Measurements from ENCODE around the gene TMPRSS4. TPM values are rescaled to one million over a fixed set of nuclear protein-coding genes. Genes with fewer than 3 reads are reported as not detected.

TMPRSS4 gene
- total and polyA plus RNA-seq, 2 experiments from 2014 or later = 0.10 to 0.58 TPM

DNA sequence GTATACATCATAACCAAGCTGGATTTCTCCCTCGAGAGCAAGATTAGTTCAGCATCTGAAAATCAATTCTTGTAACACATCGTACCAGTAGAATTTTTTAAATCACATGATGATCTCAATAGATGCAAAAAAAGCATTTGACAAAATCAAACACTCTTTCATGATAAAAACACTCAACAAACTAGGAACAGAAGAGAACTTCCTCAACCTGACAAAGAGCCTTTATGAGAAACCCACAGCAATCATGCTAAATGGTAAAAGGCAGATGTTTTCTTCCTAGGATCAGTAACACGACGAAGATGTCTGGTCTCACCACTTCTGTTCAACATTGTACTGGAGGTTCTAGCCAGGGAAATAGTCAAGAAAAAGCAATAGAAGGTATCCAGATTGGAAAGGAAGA, 34.1 kb upstream of the TMPRSS4 start:
- Histone ChIP-seq H2AFZ (no peak overlapping the region), H3K27ac (ENCODE audit: low read depth) (no peak overlapping the region), H3K4me1 (ENCODE audit: insufficient read depth) (no peaks in the 10 kb centered on the region), H3K79me2 (replicated peaks; ENCODE audit: insufficient read depth) (no peaks in the 10 kb centered on the region), H3F3A (replicated peaks; ENCODE audit: low read depth) (no peaks in the 10 kb centered on the region), H3K9me2 (ENCODE audit: insufficient read depth) (no peaks in the 10 kb centered on the region), H3K4me3 (no peak overlapping the region), H4K20me1 (replicated peaks; ENCODE audit: insufficient read depth) (no peaks in the 10 kb centered on the region; the same call in 1 of the 2 replicates), H3K4me2 (no peak overlapping the region), H3K27me3 (ENCODE audit: insufficient read depth) (no peaks in the 10 kb centered on the region), H3K36me3 (ENCODE audit: insufficient read depth) (no peaks in the 10 kb centered on the region)
- Mint-ChIP-seq H3K9me3 (no peaks in the 10 kb centered on the region), H3K27me3 (ENCODE audit: insufficient read depth, low read depth, poor library complexity) (no peaks in the 10 kb centered on the region), H3K27ac (no peak overlapping the region), H3K4me3 (no peak overlapping the region), H3K36me3 (ENCODE audit: low read depth) (no peaks in the 10 kb centered on the region), H3K4me1 (no peaks in the 10 kb centered on the region)
- TF ChIP-seq ZNF331 (CRISPR knock-in tag; IDR thresholded peaks at IDR 0.05; ENCODE audit: low read depth) (no peak), POLR2AphosphoS5 (IDR thresholded peaks at IDR 0.05; ENCODE audit: low read depth) (no peak), STAT1 (IDR thresholded peaks at IDR 0.05; ENCODE audit: unreplicated experiment) (no peak), JUNB (IDR thresholded peaks at IDR 0.05; ENCODE audit: unreplicated experiment) (no peak), EZH2phosphoT487 (IDR thresholded peaks at IDR 0.05; ENCODE audit: unreplicated experiment) (no peak), ZNF114 (CRISPR knock-in tag; IDR thresholded peaks at IDR 0.05) (no peak), EZH2 (IDR thresholded peaks at IDR 0.05; ENCODE audit: low read depth, unreplicated experiment) (no peak), CREB1 (CRISPR knock-in tag; IDR thresholded peaks at IDR 0.05; ENCODE audit: low read depth) (no peak), NANOG (IDR thresholded peaks at IDR 0.05; ENCODE audit: borderline replicate concordance) (no peak)
- TF ChIP-seq, protein P1, sequence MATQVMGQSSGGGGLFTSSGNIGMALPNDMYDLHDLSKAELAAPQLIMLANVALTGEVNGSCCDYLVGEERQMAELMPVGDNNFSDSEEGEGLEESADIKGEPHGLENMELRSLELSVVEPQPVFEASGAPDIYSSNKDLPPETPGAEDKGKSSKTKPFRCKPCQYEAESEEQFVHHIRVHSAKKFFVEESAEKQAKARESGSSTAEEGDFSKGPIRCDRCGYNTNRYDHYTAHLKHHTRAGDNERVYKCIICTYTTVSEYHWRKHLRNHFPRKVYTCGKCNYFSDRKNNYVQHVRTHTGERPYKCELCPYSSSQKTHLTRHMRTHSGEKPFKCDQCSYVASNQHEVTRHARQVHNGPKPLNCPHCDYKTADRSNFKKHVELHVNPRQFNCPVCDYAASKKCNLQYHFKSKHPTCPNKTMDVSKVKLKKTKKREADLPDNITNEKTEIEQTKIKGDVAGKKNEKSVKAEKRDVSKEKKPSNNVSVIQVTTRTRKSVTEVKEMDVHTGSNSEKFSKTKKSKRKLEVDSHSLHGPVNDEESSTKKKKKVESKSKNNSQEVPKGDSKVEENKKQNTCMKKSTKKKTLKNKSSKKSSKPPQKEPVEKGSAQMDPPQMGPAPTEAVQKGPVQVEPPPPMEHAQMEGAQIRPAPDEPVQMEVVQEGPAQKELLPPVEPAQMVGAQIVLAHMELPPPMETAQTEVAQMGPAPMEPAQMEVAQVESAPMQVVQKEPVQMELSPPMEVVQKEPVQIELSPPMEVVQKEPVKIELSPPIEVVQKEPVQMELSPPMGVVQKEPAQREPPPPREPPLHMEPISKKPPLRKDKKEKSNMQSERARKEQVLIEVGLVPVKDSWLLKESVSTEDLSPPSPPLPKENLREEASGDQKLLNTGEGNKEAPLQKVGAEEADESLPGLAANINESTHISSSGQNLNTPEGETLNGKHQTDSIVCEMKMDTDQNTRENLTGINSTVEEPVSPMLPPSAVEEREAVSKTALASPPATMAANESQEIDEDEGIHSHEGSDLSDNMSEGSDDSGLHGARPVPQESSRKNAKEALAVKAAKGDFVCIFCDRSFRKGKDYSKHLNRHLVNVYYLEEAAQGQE (IDR thresholded peaks at IDR 0.05; ENCODE audit: unreplicated experiment) = no peak
- TF ChIP-seq, protein P2, sequence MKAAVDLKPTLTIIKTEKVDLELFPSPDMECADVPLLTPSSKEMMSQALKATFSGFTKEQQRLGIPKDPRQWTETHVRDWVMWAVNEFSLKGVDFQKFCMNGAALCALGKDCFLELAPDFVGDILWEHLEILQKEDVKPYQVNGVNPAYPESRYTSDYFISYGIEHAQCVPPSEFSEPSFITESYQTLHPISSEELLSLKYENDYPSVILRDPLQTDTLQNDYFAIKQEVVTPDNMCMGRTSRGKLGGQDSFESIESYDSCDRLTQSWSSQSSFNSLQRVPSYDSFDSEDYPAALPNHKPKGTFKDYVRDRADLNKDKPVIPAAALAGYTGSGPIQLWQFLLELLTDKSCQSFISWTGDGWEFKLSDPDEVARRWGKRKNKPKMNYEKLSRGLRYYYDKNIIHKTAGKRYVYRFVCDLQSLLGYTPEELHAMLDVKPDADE (IDR thresholded peaks at IDR 0.05) = no peak
- TF ChIP-seq, protein P3, sequence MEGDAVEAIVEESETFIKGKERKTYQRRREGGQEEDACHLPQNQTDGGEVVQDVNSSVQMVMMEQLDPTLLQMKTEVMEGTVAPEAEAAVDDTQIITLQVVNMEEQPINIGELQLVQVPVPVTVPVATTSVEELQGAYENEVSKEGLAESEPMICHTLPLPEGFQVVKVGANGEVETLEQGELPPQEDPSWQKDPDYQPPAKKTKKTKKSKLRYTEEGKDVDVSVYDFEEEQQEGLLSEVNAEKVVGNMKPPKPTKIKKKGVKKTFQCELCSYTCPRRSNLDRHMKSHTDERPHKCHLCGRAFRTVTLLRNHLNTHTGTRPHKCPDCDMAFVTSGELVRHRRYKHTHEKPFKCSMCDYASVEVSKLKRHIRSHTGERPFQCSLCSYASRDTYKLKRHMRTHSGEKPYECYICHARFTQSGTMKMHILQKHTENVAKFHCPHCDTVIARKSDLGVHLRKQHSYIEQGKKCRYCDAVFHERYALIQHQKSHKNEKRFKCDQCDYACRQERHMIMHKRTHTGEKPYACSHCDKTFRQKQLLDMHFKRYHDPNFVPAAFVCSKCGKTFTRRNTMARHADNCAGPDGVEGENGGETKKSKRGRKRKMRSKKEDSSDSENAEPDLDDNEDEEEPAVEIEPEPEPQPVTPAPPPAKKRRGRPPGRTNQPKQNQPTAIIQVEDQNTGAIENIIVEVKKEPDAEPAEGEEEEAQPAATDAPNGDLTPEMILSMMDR (conservative IDR thresholded peaks at IDR 0.05; ENCODE audit: low read depth in 2 of 2) = no peak
- TF ChIP-seq, protein P4, sequence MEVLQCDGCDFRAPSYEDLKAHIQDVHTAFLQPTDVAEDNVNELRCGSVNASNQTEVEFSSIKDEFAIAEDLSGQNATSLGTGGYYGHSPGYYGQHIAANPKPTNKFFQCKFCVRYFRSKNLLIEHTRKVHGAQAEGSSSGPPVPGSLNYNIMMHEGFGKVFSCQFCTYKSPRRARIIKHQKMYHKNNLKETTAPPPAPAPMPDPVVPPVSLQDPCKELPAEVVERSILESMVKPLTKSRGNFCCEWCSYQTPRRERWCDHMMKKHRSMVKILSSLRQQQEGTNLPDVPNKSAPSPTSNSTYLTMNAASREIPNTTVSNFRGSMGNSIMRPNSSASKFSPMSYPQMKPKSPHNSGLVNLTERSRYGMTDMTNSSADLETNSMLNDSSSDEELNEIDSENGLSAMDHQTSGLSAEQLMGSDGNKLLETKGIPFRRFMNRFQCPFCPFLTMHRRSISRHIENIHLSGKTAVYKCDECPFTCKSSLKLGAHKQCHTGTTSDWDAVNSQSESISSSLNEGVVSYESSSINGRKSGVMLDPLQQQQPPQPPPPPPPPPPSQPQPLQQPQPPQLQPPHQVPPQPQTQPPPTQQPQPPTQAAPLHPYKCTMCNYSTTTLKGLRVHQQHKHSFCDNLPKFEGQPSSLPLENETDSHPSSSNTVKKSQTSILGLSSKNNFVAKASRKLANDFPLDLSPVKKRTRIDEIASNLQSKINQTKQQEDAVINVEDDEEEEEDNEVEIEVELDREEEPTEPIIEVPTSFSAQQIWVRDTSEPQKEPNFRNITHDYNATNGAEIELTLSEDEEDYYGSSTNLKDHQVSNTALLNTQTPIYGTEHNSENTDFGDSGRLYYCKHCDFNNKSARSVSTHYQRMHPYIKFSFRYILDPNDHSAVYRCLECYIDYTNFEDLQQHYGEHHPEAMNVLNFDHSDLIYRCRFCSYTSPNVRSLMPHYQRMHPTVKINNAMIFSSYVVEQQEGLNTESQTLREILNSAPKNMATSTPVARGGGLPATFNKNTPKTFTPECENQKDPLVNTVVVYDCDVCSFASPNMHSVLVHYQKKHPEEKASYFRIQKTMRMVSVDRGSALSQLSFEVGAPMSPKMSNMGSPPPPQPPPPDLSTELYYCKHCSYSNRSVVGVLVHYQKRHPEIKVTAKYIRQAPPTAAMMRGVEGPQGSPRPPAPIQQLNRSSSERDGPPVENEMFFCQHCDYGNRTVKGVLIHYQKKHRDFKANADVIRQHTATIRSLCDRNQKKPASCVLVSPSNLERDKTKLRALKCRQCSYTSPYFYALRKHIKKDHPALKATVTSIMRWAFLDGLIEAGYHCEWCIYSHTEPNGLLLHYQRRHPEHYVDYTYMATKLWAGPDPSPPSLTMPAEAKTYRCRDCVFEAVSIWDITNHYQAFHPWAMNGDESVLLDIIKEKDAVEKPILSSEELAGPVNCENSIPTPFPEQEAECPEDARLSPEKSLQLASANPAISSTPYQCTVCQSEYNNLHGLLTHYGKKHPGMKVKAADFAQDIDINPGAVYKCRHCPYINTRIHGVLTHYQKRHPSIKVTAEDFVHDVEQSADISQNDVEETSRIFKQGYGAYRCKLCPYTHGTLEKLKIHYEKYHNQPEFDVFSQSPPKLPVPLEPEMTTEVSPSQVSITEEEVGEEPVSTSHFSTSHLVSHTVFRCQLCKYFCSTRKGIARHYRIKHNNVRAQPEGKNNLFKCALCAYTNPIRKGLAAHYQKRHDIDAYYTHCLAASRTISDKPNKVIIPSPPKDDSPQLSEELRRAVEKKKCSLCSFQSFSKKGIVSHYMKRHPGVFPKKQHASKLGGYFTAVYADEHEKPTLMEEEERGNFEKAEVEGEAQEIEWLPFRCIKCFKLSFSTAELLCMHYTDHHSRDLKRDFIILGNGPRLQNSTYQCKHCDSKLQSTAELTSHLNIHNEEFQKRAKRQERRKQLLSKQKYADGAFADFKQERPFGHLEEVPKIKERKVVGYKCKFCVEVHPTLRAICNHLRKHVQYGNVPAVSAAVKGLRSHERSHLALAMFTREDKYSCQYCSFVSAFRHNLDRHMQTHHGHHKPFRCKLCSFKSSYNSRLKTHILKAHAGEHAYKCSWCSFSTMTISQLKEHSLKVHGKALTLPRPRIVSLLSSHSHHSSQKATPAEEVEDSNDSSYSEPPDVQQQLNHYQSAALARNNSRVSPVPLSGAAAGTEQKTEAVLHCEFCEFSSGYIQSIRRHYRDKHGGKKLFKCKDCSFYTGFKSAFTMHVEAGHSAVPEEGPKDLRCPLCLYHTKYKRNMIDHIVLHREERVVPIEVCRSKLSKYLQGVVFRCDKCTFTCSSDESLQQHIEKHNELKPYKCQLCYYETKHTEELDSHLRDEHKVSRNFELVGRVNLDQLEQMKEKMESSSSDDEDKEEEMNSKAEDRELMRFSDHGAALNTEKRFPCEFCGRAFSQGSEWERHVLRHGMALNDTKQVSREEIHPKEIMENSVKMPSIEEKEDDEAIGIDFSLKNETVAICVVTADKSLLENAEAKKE (CRISPR knock-in tag; IDR thresholded peaks at IDR 0.05) = no peak
- ATAC-seq (no peak), DNase-seq (ENCODE audit: low spot score) (no peak)
